ENCODE measurements around the gene NUDT19.
"Not testable (repeated sequence)": the region's sequence is repeated elsewhere in the genome, so short reads cannot be mapped to it uniquely, and the experiment has no call there.

NUDT19 gene

DNA sequence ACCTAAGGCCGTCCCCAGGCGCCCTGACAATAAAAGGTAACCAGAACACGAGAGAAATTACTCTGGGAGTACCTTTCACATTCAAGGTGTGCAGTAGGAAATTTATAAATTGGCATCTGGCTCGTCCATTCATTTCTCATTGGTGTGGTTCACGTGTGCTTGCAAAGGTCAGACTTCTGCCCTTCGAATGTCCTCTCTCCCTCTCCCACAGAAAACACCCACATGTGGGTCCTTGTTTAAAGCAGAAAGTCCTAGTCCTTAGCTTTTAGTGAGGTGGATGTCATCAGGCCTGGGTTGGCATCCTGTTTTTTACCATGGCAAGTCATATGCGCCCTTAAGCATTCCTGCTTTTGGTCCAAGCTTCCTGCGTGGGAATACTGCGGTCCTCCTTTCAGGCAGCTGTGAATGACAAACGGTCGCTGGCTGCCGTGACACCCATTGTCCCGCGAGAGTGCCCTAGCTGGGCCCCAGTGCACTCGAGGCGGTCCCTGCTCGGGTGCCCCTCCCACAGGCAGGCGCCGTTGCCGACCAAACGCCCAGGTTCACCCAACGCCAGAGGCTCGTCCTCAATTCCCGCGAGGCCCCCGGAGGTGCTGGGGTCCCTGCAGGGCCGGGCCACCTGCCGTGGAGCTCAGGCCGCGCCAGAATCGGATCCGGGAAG is at the start of gene NUDT19:
TSS of gene NUDT19 (plus strand) at position 531 of the 661 bp plus-strand sequence. CDS start 140 bp downstream, outside the sequence.
- DNase-seq, result peak; percentile 78

DNA sequence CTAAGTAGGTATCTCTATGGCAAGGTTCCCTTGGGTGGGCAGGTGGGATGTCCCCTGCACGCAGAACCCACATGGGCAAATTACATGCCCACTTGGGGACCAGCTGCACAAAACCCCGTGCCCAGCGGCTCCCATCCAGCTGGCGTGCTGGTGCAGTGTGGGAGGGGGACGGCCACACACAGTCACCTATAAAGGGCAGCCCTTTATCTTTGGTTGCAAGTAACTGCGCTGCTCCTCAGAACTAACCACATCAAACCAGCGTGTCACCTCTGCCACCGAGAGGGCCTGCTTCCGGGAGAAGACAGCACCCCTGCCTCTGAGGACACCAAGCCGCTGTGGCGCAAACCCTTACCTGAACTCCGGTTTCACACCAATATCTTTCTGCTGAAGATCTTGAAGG is 48.9 kb upstream of the NUDT19 start:
- no peak for DNase-seq

DNA sequence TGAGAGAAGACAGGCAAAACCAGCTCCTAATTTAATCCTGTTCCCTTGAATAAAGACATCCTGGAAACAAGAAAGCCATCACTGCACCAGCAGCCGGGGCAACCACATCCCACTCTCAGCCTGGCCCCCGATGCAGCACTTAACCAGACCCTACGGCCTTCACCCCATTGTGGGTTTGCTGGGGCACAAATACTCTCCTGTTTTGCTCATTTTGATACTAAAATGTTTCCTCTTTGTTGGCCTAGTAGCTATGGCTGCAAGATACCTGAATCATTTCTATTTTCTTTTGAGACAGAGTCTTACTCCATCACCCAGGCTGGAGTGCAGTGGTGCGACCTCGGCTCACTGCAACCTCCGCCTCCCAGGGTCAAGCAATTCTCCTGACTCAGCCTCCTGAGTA is 45.1 kb upstream of the NUDT19 start:
- no peak for DNase-seq

DNA sequence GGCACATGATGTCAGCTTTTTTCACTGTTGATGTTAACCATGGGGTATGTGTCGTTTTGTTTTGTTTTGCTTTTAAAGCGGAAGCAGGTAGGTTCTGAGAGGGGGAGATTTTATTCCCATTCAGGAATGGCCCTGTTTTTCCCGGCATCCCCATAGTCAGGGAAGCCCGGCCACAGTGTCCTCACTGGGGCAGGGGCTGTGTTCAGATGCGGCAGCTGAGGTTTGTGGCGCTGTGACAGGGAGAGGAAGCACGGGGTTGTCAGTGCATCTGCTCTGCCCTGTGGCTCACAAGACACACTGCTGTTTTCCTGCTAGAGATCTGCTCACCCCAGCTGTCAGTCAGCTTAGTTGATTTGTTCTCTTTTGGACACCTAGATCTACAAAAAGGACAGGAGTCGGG is 44.3 kb upstream of the NUDT19 start:
- no peak for DNase-seq

DNA sequence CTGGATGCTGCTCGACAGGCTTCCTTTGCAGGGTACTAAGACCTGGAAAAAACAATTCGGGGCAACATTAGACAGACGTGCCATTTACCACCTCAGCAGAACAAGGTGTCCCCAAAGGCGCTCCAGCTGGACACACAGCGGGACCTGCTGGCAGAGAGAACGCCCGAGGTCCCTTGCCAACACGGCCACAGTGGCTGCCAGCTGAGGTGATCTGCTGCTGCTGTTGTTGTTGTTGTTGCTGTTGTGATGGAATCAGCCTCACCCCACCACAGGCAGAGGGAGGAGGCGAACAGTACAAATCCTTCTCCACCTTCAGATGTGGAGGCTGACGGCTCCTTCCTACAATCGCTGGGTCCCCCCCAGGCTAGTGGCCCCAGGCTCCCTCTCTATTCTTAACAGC is 41.9 kb upstream of the NUDT19 start:
- DNase-seq, result no peak

DNA sequence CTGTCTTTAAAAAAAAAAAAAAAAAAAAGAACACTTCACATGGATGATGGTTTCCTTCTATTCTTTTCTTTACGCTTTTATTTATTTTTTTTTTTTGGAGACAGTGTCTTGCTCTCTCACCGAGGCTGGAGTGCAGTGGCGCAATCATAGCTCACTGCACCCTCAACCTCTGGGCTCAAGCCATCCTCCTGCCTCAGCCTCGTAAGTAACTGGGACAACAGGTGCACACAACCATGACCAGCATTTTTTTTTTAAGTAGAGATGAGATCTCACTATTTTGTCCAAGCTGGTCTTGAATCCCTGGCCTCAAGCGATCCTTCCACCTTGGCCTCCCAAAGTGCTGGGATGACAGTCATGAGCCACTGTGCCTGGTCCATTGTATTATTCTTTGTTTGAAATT is 41.0 kb upstream of the NUDT19 start:
- no peak for DNase-seq

DNA sequence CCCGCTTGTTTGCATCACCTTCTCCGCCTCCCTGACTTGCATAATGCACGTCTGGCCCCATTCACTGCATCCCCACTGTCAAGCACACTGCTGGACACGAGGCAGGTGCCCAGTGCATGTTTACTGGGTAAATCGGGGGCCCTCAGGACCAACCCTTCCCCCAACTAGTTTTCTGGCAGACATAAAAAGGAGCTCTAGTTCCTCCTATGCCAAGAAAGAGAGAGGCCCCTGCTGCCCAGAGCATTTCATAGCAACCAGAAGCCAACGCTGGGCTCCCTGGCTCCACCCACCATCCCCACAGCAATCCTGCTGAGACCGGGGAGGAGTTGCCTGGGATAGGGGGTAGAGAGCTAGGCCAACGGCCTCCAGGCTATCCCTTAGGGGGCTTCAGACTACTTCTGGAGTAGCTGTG is 39.9 kb upstream of the NUDT19 start:
- no peak for DNase-seq

DNA sequence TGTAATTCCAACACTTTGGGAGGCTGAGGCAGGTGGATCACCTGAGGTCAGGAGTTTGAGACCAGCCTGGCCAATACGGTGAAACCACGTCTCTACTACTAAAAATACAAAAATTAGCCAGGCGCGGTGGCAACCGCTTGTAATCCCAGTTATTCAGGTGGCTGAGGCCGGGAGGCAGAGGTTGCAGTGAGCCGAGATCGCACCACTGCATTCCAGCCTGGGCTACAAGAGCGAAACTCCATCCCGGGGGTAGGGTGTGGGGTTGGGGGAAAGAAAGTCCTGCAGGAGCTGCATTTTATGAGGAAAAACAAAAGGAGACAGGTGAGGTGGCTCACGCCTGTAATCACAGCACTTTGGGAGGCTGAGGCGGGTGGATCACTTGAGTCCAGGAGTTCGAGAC is 39.3 kb upstream of the NUDT19 start:
- not testable (repeated sequence) for DNase-seq

DNA sequence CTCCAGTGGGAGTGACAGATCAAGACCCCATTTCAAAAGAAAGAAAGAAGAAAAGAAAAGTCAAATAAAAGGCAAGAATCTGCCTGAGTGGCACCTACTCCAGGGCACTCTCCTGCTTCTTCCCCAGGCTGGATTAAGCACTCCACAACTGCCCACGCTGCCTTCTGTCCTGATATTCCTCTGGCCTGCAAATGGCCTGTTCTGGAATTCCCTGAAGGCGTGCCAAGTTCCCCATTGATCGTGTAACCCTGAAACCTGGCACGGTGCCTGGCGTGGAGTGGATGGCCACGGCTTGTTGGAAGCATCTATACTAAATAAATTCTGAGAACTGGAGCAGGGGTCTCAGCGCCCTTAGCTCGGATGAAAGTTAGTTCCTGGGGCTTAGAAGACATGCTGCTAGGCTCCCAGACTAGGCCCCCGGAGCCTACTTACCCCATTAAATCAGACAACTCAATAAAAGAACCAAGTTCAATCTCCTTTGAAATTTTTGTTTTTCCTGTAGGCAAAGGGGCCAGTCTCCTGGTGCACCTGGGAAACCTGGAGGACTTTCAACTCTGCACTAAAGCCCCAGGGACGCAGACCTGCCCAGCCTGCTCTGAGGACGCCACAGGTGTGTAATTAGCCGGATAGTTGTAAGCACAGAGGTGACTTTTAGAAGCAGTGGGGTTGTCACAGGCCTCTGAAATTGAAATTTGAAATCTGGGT is 38.6 kb upstream of the NUDT19 start:
- DNase-seq, result peak; percentile 75

DNA sequence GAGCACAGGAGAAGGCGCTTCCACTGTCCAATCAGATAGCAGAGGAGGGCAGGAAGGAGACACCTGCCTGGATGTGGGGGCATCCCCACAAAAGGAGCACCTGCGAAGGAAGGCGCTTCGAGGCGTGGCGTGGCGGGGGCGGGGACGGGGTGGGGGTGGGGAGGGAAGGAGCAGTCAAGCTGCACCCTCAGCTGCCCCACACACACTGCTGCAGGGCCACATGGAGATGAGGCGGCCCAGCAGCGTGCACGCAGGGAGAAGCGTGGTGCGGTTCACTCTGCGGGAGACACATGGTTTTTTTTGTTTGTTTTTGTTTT is 38.1 kb upstream of the NUDT19 start:
- DNase-seq, result no peak

DNA sequence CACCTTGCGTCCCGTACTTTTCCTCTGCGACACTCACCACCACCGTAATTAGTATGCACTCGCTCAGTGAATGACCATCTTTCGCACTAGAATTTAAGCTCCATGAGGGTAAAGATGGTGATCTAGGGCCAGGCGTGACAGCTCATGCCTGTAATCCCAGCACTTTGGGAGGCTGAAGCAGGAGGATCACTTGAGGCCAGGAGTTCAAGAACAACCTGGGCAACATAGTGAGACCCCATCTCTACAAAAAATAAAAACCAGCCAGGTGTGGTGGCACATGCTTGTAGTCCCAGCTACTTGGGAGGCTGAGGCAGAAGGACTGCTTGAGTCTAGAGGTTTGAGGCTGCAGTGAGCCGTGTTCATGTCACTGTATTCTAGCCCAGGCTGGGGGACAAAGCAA is 35.2 kb upstream of the NUDT19 start:
- not testable (repeated sequence) for DNase-seq

DNA sequence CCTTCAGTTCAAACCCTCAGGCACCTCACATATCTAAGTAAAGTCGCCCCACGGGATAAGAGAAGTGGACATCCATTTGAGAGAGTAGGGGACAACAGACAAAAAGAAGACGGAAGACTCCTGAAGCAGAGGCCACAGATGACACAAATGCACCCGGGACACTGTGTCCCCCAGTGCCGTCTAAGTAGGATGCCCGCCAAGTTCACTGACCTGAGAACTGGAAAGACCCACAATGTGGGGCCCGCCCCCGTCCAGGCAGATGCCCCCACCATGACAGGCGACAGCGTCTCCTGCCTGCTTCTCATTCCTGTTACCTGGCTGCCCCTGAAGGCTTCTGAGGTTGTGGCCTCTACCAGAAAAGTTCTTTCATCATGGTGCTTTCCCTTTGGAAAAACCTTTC is 33.5 kb upstream of the NUDT19 start:
- DNase-seq, result no peak

DNA sequence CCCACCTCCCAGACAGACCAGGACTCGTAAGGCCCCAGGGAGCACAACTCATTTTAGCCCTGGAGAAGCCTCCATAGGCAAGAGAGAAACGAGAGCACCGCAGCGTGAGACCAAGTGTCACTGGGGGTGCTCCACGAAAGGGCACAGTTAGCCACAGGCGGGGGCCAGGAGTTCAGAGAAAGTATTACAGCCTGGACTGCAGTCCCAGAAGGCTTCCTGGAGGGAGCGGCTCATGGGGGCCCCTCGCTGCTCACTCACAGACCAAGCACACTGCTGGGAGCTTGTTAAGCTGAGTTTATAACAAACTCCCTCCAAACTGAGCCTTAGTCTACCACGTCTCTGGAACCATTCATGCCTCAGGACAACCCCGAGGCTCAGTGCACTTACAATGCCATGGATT is 33.1 kb upstream of the NUDT19 start:
- no peak for DNase-seq

DNA sequence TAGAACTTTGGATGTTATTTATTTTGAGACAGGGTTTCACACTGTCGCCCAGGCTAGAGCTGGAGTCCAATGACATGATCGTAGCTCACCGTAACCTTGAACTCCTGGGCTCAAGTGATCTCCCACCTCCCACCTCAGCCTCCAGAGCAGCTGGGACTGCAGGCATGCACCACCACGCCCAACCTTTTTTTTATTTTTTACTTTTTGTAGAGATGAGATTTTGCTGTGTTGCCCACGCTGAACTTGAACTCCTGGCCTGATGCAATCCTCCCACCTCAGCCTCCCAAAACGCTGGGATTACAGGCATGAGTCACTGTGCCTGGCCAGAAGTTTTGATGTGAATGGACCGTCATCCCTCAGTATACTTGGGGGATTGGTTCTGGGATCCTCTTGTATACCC is 30.3 kb upstream of the NUDT19 start:
- DNase-seq, result no peak

DNA sequence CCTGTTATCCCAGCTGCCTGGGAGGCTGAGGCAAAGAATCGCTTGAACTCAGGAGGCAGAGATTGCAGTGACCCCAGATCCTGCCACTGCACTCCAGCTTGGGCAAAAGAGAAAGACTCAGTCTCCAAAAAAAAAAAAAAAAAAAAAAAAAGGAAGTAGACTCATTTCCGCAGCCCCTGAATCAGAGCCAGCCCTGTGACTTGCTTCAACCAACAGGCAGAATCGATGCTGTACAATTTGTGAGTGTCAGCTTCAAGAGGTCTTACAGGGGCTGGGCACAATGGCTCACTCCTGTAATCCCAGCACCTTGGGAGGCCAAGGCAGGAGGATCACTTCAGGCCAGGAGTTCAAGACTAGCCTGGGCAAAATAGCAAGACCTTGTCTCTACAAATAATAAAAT is 29.4 kb upstream of the NUDT19 start:
- DNase-seq, result no peak

DNA sequence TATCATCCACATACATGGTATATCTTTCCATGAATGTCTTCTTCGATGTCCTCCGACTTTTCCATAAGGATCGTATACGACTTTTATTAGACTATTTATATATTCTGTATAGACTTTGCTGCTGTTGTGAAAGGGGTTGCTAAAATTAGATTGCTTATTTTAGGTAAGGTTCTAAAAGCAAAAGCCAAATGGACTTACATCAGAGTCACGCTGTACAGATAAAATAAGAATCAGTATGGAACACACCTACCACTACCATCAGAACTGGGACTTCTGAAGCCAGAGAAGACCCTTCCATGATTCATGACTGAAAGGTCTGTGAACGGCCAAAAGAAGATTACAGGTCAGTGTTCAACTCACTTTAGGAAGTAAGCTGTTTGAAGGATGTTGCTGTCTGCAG is 25.5 kb upstream of the NUDT19 start:
- DNase-seq, result no peak

DNA sequence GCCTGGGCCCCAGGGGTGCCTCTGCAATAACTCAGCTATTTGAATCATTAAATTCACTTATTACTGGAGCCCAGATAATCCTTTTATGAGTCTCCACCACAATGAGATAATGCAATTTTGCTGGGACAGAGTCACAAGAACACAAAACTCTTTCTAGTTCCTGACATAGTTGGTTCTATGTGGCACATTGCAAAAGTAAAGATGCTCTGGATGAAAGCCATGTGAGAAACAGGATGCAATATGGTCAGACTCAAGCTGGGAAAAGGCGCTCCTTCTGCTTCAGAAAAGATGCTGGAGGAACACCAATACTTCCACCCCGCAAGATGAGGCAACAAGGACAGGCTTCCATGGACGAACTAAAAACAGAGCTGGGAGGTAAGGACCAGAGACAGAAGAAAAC is 22.3 kb upstream of the NUDT19 start:
- DNase-seq, result no peak

DNA sequence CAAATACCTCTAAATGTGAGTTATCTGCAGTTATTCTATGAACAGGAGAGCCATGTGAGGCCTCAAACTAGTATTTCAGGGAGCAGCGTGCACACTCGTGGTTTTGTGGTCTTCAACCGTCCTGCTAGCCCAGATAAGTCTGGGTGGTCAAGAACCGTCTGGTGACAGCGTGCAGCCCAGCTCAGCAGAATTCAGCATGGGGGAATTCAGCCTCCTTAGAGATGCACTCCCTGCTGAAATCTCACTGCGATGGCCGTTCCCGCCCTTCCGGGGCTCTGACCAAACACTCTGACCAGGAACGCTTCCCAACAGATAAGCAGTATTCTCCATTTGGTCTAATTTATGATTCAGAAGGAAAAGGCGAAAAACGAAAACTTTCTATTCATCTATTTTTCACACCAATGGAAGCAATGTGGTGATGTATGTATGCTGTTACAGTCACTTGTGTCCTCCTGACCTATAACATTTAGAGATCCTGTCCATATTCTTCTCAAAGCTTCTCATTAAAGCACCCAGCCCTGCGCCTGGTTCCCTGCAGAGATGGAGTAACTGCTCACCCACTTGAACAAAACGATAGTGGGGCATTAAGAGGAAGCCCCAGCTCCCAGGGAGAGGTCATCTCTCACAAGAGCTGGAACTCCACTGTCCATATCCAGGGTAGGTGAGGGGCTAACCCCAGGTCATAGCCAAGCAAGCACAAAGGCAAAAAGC is 19.6 kb upstream of the NUDT19 start:
- DNase-seq, result no peak

DNA sequence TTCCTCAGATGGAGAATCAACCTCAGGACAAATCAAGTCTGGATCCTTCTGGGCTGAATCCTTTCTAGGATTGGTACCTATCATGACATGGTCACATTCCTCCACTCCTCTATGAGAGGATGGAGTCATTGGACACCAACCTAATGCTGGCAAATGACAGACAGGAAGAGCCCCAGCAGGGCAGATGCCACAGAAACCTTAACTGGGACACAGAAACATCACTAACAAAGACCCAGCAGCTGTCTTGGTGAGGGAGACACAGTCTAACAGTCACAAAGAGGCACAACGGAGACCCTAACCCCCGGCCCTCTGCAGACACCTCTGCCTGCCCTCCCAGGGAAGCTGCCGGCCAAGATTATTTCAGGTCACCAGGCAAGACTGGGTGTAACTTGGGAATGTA is 18.8 kb upstream of the NUDT19 start:
- no peak for DNase-seq

DNA sequence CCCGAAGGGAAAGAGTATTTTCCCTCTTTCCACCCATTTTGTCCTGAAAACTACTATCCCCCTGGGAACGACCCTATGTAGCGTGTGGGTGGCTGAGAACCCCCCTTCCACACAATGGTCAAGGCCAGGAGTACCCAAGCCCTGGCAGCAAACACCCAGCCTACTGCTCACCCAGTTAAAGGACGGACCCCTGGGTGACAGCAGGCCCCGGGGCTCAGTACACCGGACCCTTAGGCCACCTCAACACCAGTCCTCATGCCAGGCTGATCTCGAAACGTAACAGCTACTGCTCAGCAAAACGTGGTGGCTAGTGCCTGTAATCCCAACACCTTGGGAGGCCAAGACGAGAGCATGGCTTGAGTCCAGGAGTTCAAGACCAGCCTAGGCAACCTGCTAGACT is 18.0 kb upstream of the NUDT19 start:
- DNase-seq, result no peak

DNA sequence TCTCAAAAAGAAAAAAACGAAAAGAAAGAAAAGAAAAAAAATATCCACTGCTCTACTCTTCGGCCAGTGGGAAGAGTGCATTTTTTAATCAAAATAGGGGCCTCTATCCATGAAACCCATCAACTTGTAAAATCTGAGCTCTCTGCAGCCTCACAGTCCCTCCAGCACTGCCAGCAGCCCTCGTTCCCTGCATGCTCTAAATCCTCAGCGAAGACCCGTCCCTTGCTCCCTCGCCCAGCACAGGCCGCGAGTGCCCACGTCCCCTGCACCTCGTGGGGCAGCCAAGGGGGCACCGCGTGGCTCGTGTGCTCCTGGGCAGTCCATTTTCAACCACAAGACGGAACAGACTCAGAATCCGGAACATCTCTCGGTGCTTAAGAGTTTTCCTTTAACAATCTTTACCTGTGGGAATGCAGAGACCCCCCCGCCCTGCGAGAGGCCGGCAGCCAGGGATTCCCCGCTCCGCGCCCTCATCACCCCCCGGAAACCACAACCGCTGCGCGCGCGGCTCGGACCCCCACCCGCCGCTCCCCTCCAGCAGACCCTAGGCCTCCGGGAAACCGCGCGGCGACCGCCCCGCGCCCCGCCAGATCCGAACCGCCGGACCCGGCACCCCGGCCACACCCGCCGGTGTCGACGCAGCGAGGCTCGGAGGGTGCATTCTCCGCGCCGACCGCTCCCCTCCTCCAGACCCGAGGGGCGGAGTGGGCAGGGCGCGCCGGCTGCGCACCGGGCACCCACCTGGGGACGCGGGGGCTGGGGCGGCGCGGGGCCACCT is 17.3 kb upstream of the NUDT19 start:
- DNase-seq, result no peak

DNA sequence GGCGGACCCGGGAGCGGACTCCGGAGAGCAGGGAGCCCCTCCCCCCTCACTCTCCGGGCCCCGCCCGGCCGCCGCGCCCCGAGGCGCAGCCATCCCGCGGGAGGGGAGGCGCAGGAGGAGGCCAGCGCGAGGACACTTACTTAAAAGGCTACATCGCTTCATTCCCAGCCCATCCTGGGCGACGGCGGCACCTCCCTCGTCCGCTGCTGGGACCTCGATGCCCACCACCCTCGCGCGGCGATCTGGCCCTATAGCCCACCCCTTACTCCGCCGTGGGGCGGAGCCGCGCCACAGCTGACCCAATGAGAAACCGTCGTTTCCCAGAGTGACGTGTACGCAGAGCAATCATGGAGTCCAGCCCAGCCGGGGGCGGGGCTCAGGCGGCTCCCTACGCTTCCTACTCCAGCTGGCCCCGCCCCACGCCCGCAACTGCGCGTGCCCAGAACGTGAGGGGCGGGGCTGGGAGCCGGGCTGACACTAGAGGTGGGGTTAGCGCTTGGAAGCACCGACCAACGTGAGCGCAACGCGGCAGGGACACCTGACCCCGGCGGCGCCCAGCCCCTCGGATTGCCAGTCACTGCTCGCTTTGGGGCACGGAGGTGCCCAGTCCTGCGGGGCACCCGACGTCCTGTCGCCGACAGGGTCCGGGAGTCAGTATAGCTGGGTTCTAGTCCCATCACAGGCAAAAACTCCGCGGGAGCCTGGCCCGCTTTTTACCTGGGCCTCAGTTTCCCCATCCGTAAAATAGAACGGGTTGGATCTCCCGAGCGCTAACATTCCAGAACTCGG is 16.5 kb upstream of the NUDT19 start, which contains the start of gene ANKRD27:
TSS of gene ANKRD27 (minus strand) at position 250 of the 789 bp plus-strand sequence. CDS start 16,165 bp downstream, outside the sequence.
- DNase-seq, result peak; percentile 95

Measured in DMS79 (cell line).